Measurements from ENCODE around the gene GYG1. TPM values are rescaled to one million over a fixed set of nuclear protein-coding genes. Genes with fewer than 3 reads are reported as not detected.
A peak's percentile ranks its signal among the peaks of the same experiment; 100 is the strongest.

Gene GYG1
- total RNA-seq, 2 experiments from 2014 or later = 21.0 to 22.3 TPM

DNA sequence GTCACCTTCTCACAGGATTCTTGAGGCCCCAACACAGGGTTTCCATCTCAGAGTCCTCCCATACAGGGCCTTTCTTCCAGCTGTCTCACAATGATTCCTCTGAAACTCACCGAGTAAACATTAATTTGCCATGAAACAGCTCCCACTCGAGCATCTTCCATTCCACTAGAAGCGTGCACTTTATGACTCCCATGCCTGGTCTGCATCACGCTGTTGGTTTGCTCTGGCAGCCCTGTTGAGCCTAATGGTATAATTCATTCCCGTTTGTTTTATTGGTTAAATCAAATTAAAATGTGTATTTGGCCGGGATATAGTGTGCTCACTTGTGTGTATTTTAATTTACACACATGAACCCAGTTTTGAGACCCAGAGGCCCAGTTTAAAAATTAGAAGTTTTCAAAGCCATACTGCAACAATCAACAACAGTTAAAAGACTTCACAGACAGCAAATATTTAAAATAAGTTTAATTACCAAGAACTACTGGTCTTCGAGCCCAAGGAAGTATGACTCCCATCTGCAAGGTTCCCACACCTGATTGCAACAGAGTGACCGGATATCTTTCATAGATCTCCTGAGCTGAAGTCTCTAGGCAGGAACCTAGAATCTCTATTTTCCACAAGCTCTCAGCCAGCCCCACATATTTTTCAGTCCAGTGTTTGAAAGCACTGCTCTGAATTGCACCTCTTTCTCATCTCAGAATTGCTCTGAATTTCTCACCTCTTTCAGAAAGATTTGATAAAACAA is 42.3 kb upstream of the GYG1 start:
- H3K36me3 ChIP-seq (ENCODE audit: insufficient read depth, low read length) = no peaks in the 10 kb centered on the region
- Mint-ChIP-seq H3K36me3 (ENCODE audit: low read depth) (no peaks in the 10 kb centered on the region), H3K27me3 (peaks cover 3% of the 10 kb centered on the region), H3K9me3 (no peaks in the 10 kb centered on the region), H3K27ac (no peak overlapping the region), H3K4me3 (no peak overlapping the region), H3K4me1 (ENCODE audit: low read depth) (no peaks in the 10 kb centered on the region)
- POLR2A ChIA-PET = no interaction called here
- ATAC-seq (ENCODE audit: poor library complexity) = no peak
- no peak overlapping the region for H3K27ac ChIP-seq (ENCODE audit: low read depth in 1 of 2, low read length in 2 of 2)
- TF ChIP-seq, protein P1, sequence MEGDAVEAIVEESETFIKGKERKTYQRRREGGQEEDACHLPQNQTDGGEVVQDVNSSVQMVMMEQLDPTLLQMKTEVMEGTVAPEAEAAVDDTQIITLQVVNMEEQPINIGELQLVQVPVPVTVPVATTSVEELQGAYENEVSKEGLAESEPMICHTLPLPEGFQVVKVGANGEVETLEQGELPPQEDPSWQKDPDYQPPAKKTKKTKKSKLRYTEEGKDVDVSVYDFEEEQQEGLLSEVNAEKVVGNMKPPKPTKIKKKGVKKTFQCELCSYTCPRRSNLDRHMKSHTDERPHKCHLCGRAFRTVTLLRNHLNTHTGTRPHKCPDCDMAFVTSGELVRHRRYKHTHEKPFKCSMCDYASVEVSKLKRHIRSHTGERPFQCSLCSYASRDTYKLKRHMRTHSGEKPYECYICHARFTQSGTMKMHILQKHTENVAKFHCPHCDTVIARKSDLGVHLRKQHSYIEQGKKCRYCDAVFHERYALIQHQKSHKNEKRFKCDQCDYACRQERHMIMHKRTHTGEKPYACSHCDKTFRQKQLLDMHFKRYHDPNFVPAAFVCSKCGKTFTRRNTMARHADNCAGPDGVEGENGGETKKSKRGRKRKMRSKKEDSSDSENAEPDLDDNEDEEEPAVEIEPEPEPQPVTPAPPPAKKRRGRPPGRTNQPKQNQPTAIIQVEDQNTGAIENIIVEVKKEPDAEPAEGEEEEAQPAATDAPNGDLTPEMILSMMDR (IDR thresholded peaks at IDR 0.05) = no peak
- no peaks in the 10 kb centered on the region for H3K4me1 ChIP-seq (ENCODE audit: insufficient read depth, low read length)
- no peaks in the 10 kb centered on the region for H3K27me3 ChIP-seq (ENCODE audit: control insufficient read depth in 1 of 2, insufficient read depth in 2 of 2, low read length in 2 of 2)
- intact Hi-C loops (cut with DNase I, micrococcal nuclease) = no loop called here
- no peaks in the 10 kb centered on the region for H3K9me3 ChIP-seq (ENCODE audit: control insufficient read depth in 1 of 2, insufficient read depth in 1 of 2, low read length in 2 of 2)
- DNase-seq = no peak
- H3K4me3 ChIP-seq (ENCODE audit: low read length) = no peak overlapping the region
- CTCF ChIA-PET = no interaction called here

DNA sequence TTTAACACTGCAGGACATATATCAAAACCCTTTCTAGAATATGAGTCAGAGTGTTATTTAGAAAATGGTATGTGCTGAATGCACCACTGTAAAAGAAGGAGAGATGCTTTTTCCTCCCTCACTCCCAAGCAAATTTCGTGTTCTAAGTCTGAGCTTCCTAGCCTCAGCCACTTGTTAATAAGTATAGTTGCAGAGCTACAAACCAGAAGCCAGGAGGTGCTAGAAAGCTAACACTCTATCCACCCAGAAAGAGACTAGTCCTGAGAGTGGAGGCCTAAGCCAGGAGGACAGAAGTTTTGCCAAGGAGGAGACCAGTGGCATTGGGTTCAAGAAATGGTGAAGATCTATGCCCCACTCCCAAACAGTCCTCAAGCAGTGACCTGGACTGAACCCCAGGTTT is 40.5 kb upstream of the GYG1 start:
- no peak overlapping the region for H3K27ac ChIP-seq (ENCODE audit: low read depth in 1 of 2, low read length in 2 of 2)
- CTCF ChIA-PET = interaction anchor here (0.6 to 1.3 kb wide), 2 partner anchors 93 to 324 kb away, joined by 3 read pairs; no protein-coding TSS in a partner anchor
- no peaks in the 10 kb centered on the region for H3K36me3 Mint-ChIP-seq (ENCODE audit: low read depth)
- no peak overlapping the region for H3K27ac Mint-ChIP-seq
- H3K27me3 ChIP-seq (ENCODE audit: control insufficient read depth in 1 of 2, insufficient read depth in 2 of 2, low read length in 2 of 2) = no peaks in the 10 kb centered on the region
- H3K4me1 ChIP-seq (ENCODE audit: insufficient read depth, low read length) = no peaks in the 10 kb centered on the region
- ATAC-seq (ENCODE audit: poor library complexity) = no peak
- DNase-seq = peak in 2 of 14 experiments; percentile 10 to 14
- H3K4me1 Mint-ChIP-seq (ENCODE audit: low read depth) = no peaks in the 10 kb centered on the region
- H3K9me3 Mint-ChIP-seq = no peaks in the 10 kb centered on the region
- TF ChIP-seq, protein P1 (IDR thresholded peaks at IDR 0.05) = no peak
- H3K4me3 Mint-ChIP-seq = no peak overlapping the region
- H3K36me3 ChIP-seq (ENCODE audit: insufficient read depth, low read length) = no peaks in the 10 kb centered on the region
- no peaks in the 10 kb centered on the region for H3K9me3 ChIP-seq (ENCODE audit: control insufficient read depth in 1 of 2, insufficient read depth in 1 of 2, low read length in 2 of 2)
- H3K4me3 ChIP-seq (ENCODE audit: low read length) = no peak overlapping the region
- POLR2A ChIA-PET = no interaction called here
- intact Hi-C loops (cut with DNase I, micrococcal nuclease) = no loop called here
- peaks cover 3% of the 10 kb centered on the region for H3K27me3 Mint-ChIP-seq

DNA sequence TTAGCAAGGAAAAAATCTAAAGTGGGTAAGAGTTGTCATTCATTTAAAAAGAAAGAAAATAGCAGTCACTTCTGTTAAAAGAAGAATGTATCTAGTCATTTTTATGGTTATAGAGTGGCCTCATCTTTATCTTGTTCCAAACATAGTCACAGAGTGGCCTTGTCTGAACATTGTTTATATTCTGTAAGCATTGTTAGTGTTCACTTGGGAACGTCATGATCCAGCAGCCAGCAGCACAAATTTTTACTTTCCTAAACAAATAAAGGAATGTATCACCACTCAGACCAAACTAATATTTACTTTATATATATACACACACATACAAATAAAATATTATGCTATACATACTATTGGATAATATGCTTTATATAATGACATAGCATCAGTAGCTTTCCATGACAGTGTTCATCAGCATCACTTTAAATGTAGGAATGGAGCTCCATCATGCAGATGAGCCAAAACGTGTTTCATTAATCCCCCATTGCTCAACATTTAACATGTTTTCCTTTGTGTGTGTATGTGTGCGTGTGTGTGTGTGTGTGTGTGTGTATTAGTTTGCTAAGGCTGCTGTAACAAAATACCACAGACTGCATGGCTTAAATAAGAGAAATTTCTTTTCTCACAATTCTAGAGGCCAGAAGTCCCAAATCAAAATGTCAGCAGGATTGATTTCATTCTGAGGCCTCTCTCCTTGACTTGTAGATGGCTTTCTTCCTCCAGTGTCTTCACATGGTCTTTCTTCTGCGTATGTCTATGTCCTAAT is 39.6 kb upstream of the GYG1 start:
- Mint-ChIP-seq H3K4me1 (ENCODE audit: low read depth) (no peaks in the 10 kb centered on the region), H3K27me3 (peaks cover 3% of the 10 kb centered on the region), H3K9me3 (no peaks in the 10 kb centered on the region), H3K4me3 (no peak overlapping the region), H3K36me3 (ENCODE audit: low read depth) (no peaks in the 10 kb centered on the region), H3K27ac (no peak overlapping the region)
- no peak for DNase-seq
- TF ChIP-seq, protein P1 (IDR thresholded peaks at IDR 0.05) = no peak
- H3K27ac ChIP-seq (ENCODE audit: low read depth in 1 of 2, low read length in 2 of 2) = no peak overlapping the region
- intact Hi-C loops (cut with DNase I, micrococcal nuclease) = no loop called here
- ChIA-PET CTCF (interaction anchor here (0.6 kb wide), 1 partner anchor 58 kb away, joined by 3 read pairs; no protein-coding TSS in a partner anchor), POLR2A (no interaction called here)
- H3K9me3 ChIP-seq (ENCODE audit: control insufficient read depth in 1 of 2, insufficient read depth in 1 of 2, low read length in 2 of 2) = no peaks in the 10 kb centered on the region
- no peaks in the 10 kb centered on the region for H3K36me3 ChIP-seq (ENCODE audit: insufficient read depth, low read length)
- H3K4me3 ChIP-seq (ENCODE audit: low read length) = no peak overlapping the region
- ATAC-seq (ENCODE audit: poor library complexity) = no peak
- no peaks in the 10 kb centered on the region for H3K4me1 ChIP-seq (ENCODE audit: insufficient read depth, low read length)
- no peaks in the 10 kb centered on the region for H3K27me3 ChIP-seq (ENCODE audit: control insufficient read depth in 1 of 2, insufficient read depth in 2 of 2, low read length in 2 of 2)

Data from CD4-positive, alpha-beta T cell (primary cell).